ENCODE measurements around the gene VWA5B2. TPM values are rescaled to one million over a fixed set of nuclear protein-coding genes. Genes with fewer than 3 reads are reported as not detected.

The VWA5B2 gene
- total and polyA plus RNA-seq, 9 of the 15 experiments (the other 6 are each of a cell fraction or from before 2014, with no cell fraction given), result 0.04 TPM; not detected in 8

- TF ChIP-seq ATF4 (CRISPR knock-in tag; IDR thresholded peaks at IDR 0.05) (no peak), RBM34 (IDR thresholded peaks at IDR 0.05; ENCODE audit: borderline replicate concordance, insufficient read depth, low read length) (no peak), ID3 (CRISPR knock-in tag; IDR thresholded peaks at IDR 0.05) (0 out of 2 replicates have a peak, but pooled peaks have one; percentile 32), ID3 (tag; IDR thresholded peaks at IDR 0.05) (no peak), ZNF133 (CRISPR knock-in tag; IDR thresholded peaks at IDR 0.05) (no peak), ZBED1 (IDR thresholded peaks at IDR 0.05) (no peak), KLF16 (IDR thresholded peaks at IDR 0.05) (no peak), POU5F1 (IDR thresholded peaks at IDR 0.05; ENCODE audit: borderline replicate concordance, low read depth, low read length, partially characterized antibody) (no peak), GTF2B (IDR thresholded peaks at IDR 0.05; ENCODE audit: extremely low read depth, insufficient read length) (no peak), SMAD4 (CRISPR knock-in tag; conservative IDR thresholded peaks at IDR 0.05) (no peak; the same call in 1 of the 2 replicates), RAD21 (CRISPR knock-in tag; conservative IDR thresholded peaks at IDR 0.05 in 1 of 2, IDR thresholded peaks at IDR 0.05 in 1 of 2) (peak; percentile 8 to 30; a peak in 1 of 4 replicates), TEAD1 (CRISPR knock-in tag; IDR thresholded peaks at IDR 0.05) (no peak), PPARD (CRISPR knock-in tag; IDR thresholded peaks at IDR 0.05) (no peak), KAT2B (IDR thresholded peaks at IDR 0.05; ENCODE audit: low read depth, low read length) (no peak), ZNF3 (CRISPR knock-in tag; IDR thresholded peaks at IDR 0.05) (no peak), ATF6 (CRISPR knock-in tag; IDR thresholded peaks at IDR 0.05) (no peak), TGIF2 (CRISPR knock-in tag; IDR thresholded peaks at IDR 0.05) (no peak), NCOR1 (IDR thresholded peaks at IDR 0.05) (no peak), ZNF174 (CRISPR knock-in tag; IDR thresholded peaks at IDR 0.05) (no peak), ADNP (tag; IDR thresholded peaks at IDR 0.05) (no peak), MXD1 (CRISPR knock-in tag; IDR thresholded peaks at IDR 0.05; ENCODE audit: borderline replicate concordance, poor library complexity, severe bottlenecking) (peak; percentile 92), CHD4 (IDR thresholded peaks at IDR 0.05; ENCODE audit: insufficient read depth, insufficient replicate concordance, low read depth, low read length, poor library complexity, severe bottlenecking) (no peak), CREBBP (IDR thresholded peaks at IDR 0.05; ENCODE audit: low read depth, low read length) (no peak)
These were observed 20.2 kb downstream of the VWA5B2 start, which contains the start of gene EEF1AKMT4 (continued) for GRCh38 chr3:184249412-184250166.

All from K562 (cell line).